HEK293T (cell line): ENCODE results near the gene TBL1X.

Source experiments
- CTCF ChIA-PET: fragments of 350-600 bp; formaldehyde crosslinking; extraction: SDS; loops from one replicate; lab custom pipeline; 2021; ENCODE audit warnings: antibody characterized with exemption, inconsistent platforms; lab: Yijun Ruan, JAX
- POLR2A ChIA-PET: fragments of 350-600 bp; formaldehyde crosslinking; extraction: SDS; loops from one replicate; lab custom pipeline; 2020; ENCODE audit warnings: antibody characterized with exemption, inconsistent platforms; lab: Yijun Ruan, JAX
- DNase-seq: peaks from one replicate; pipeline ENCODE4 v3.0.0; 2012; ENCODE audit warnings: mixed read lengths; ENCODE audit errors: extremely low spot score
- ARNT ChIP-seq: fragments of 450-650 bp; IDR thresholded peaks from 2 replicates; pipeline ENCODE4 v1.6.1; 2017; ENCODE audit warnings: mild to moderate bottlenecking
- BHLHE40 ChIP-seq: fragments of 450-650 bp; IDR thresholded peaks from 2 replicates; pipeline ENCODE4 v1.6.1; 2016; ENCODE audit warnings: mild to moderate bottlenecking, moderate library complexity, borderline replicate concordance
- CTBP1 ChIP-seq: fragments of 450-650 bp; IDR thresholded peaks from 2 replicates; pipeline ENCODE4 v1.6.1; 2016; ENCODE audit warnings: borderline replicate concordance
- ELF4 ChIP-seq: fragments of 450-650 bp; IDR thresholded peaks from 2 replicates; pipeline ENCODE4 v1.6.1; 2017; ENCODE audit warnings: antibody characterized with exemption
- FOXA1 ChIP-seq: fragments of 450-650 bp; IDR thresholded peaks from 2 replicates; pipeline ENCODE4 v1.6.1; 2016; ENCODE audit warnings: mild to moderate bottlenecking
- FOXK2 ChIP-seq: fragments of 450-650 bp; IDR thresholded peaks from 2 replicates; pipeline ENCODE4 v1.6.1; 2016; ENCODE audit warnings: mild to moderate bottlenecking
- FOXM1 ChIP-seq: fragments of 450-650 bp; IDR thresholded peaks from 2 replicates; pipeline ENCODE4 v1.6.1; 2017; ENCODE audit warnings: mild to moderate bottlenecking, borderline replicate concordance
- HDGF ChIP-seq: fragments of 450-650 bp; IDR thresholded peaks from 2 replicates; pipeline ENCODE4 v1.6.1; 2017; ENCODE audit warnings: antibody characterized with exemption, borderline replicate concordance
- L3MBTL2 ChIP-seq: fragments of 450-650 bp; conservative IDR thresholded peaks from 2 replicates; pipeline ENCODE4 v1.6.1; 2016; ENCODE audit warnings: mild to moderate bottlenecking
- LEF1 ChIP-seq: fragments of 450-650 bp; IDR thresholded peaks from 2 replicates; pipeline ENCODE4 v1.6.1; 2017; ENCODE audit warnings: mild to moderate bottlenecking, borderline replicate concordance
- NFRKB ChIP-seq: fragments of 450-650 bp; IDR thresholded peaks from 2 replicates; pipeline ENCODE4 v1.6.1; 2016; ENCODE audit warnings: mild to moderate bottlenecking, moderate library complexity
- PKNOX1 ChIP-seq: fragments of 450-650 bp; IDR thresholded peaks from 2 replicates; pipeline ENCODE4 v1.6.1; 2016
- SP1 ChIP-seq: fragments of 450-650 bp; IDR thresholded peaks from 2 replicates; pipeline ENCODE4 v1.6.1; 2017
- SUZ12 ChIP-seq: fragments of 450-650 bp; IDR thresholded peaks from 2 replicates; pipeline ENCODE4 v1.6.1; 2016; ENCODE audit warnings: mild to moderate bottlenecking
- TARDBP ChIP-seq: fragments of 450-650 bp; IDR thresholded peaks from 2 replicates; pipeline ENCODE4 v1.6.1; 2016
- ZNF384 ChIP-seq: fragments of 450-650 bp; IDR thresholded peaks from 2 replicates; pipeline ENCODE4 v1.6.1; 2016

The TBL1X gene

GRCh38 chrX:9539605-9540387, 74.9 kb downstream of the TBL1X start:
- no peak for DNase-seq

GRCh38 chrX:9542106-9542760, 77.4 kb downstream of the TBL1X start:
- DNase-seq = peak; percentile 50
- ChIA-PET POLR2A (no interaction called here), CTCF (no interaction called here)
- TF ChIP-seq FOXK2 (no peak), PKNOX1 (peak; percentile 96), SUZ12 (no peak), CTBP1 (peak; percentile 87)

More at GRCh38 chrX:9539605-9540387, 74.9 kb downstream of the TBL1X start:
- TF ChIP-seq FOXM1 (no peak), ELF4 (no peak), ZNF384 (no peak), ARNT (no peak), NFRKB (no peak), L3MBTL2 (no peak)
- POLR2A ChIA-PET = no interaction called here
- CTCF ChIA-PET = no interaction called here

DNA sequence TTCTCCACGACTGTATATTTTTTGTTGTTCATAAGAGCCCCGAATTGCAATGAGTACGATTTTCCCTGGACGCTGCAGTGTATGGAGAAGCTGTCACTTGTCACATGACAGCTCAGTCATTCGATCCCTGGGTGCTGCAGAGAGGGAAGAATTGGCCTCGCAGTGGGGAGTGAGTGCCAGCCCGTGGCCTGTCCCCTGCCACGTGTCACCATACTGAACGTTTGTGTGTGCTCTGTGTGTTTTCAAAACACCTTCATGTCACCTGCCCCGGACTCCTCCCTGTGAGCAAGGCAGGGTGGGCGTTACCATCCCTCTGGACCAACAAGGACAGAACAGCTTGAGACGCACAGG, 77.9 kb downstream of the TBL1X start:
- DNase-seq = no peak
- TF ChIP-seq ZNF384 = no peak
- TF ChIP-seq L3MBTL2 = peak; percentile 27; the same call in 1 of the 2 replicates
- ChIA-PET POLR2A (no interaction called here), CTCF (no interaction called here)

- no peak for TF ChIP-seq SP1
- POLR2A ChIA-PET = no interaction called here
- CTCF ChIA-PET = no interaction called here
- no peak for DNase-seq
Measured at GRCh38 chrX:9555354-9555753, 90.5 kb downstream of the TBL1X start.

DNA sequence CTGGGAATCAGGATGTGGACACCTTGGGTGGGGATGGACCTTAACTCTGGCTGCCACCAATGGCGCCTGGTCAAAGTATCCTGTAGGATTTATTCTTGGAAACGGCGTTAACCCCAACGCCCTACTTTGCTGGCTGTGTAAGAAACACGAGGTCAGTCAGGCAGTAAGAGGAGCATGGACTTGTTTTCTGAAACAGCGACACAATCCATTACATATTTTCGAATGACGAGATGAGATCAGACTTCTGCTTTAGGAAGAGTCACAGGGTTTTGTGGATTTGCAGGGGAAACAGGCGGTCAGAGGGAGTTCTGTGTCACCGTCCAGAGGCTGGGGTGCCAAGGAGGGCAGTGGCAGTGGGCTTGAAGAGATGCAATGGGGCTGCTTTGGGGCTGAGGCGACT, 92.2 kb downstream of the TBL1X start:
- ChIA-PET CTCF (no interaction called here), POLR2A (no interaction called here)
- no peak for DNase-seq
- TF ChIP-seq SUZ12 (no peak), TARDBP (no peak), SP1 (no peak), PKNOX1 (no peak), BHLHE40 (no peak), ZNF384 (no peak), LEF1 (no peak), CTBP1 (no peak), FOXA1 (no peak), HDGF (no peak)

DNA sequence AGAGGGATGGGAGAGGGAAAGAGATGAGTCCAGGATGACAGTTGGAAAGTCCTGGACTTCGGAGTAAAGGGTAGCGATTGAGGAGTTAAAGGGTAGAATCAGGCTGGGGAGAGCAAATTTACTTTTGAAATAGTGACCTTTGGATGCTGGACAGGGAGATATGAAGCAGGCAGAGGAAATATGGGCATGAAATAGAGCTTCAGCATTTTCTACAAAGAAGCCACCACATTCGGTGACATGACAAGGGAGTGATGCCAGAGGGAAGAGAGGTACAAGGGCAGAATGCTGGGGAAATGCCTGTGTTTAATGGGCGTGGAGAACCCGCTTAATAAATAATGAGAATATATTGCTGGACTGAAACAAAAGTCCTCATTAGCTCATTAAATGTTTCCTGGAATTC, 92.7 kb downstream of the TBL1X start:
- DNase-seq = no peak
- CTCF ChIA-PET = no interaction called here

More for the DNA sequence above, 92.7 kb downstream of the TBL1X start:
- POLR2A ChIA-PET = no interaction called here
- TF ChIP-seq ELF4 = no peak
- no peak for TF ChIP-seq TARDBP
- TF ChIP-seq SP1 = no peak
- TF ChIP-seq BHLHE40 = no peak
- TF ChIP-seq CTBP1 = no peak
- TF ChIP-seq FOXA1 = no peak
- TF ChIP-seq FOXK2 = no peak
- no peak for TF ChIP-seq ZNF384
- no peak for TF ChIP-seq LEF1
- TF ChIP-seq PKNOX1 = no peak
- no peak for TF ChIP-seq SUZ12
- no peak for TF ChIP-seq L3MBTL2
- TF ChIP-seq FOXM1 = no peak
- no peak for TF ChIP-seq HDGF
